22Rv1 (cell line): ENCODE data around the gene PRDM12.

Experiments
- ZFX ChIP-seq: fragments of 450-650 bp; IDR thresholded peaks from 2 replicates; pipeline ENCODE4 v1.6.1; 2017; ENCODE audit warnings: antibody characterized with exemption, borderline replicate concordance
- TF ChIP-seq, protein P1 (sequence below): fragments of 450-650 bp; IDR thresholded peaks from 2 replicates; pipeline ENCODE4 v1.5.1; 2017; ENCODE audit warnings: mild to moderate bottlenecking

DNA sequence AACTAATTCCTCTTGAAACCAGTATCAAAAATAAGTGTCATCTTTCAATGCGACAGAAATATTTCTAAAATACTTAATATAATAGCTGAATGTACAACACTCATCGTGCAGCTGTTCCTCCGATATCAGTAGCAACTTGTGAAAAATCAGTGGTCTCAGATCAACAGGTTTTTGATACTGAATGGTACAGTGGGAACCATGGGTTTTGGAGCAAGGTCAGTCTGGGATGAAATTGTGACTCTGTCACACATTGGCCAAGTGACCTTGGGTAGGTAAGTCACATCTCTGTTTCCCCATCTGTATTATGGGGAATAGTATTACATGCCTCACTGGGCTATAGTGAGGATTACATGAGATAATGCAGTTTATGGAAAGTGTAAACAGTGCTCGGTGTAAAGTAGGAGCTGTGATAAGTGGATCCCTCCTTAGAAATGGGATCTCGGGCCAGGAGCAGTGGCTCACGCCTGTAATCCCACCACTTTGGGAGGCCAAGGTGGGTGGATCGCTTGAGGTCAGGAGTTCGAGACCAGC, 46.5 kb downstream of the PRDM12 start:
- TF ChIP-seq, protein P1, sequence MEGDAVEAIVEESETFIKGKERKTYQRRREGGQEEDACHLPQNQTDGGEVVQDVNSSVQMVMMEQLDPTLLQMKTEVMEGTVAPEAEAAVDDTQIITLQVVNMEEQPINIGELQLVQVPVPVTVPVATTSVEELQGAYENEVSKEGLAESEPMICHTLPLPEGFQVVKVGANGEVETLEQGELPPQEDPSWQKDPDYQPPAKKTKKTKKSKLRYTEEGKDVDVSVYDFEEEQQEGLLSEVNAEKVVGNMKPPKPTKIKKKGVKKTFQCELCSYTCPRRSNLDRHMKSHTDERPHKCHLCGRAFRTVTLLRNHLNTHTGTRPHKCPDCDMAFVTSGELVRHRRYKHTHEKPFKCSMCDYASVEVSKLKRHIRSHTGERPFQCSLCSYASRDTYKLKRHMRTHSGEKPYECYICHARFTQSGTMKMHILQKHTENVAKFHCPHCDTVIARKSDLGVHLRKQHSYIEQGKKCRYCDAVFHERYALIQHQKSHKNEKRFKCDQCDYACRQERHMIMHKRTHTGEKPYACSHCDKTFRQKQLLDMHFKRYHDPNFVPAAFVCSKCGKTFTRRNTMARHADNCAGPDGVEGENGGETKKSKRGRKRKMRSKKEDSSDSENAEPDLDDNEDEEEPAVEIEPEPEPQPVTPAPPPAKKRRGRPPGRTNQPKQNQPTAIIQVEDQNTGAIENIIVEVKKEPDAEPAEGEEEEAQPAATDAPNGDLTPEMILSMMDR: no peak
- TF ChIP-seq ZFX: no peak
